Endothelial cell of umbilical vein (primary cell): ENCODE results near the gene MCC. TPM values are rescaled to one million over a fixed set of nuclear protein-coding genes. Genes with fewer than 3 reads are reported as not detected.

ENCODE experiments used
- BruUV-seq: library from RNA; stranded (reverse); fragments of 400-500 nt; replicated peaks from 2 replicates; lab custom pipeline; 2021; lab: Mats Ljungman, UMichigan
- CTCF ChIA-PET: fragments of 300-600, 350-600 bp; sonication (Branson Sonifier 250); formaldehyde crosslinking; loops from one replicate; lab custom pipeline; 2021; ENCODE audit warnings: antibody characterized with exemption, inconsistent platforms; lab: Charles Lee
- POLR2A ChIA-PET: fragments of 300-600, 350-600 bp; sonication (Branson Sonifier 250); formaldehyde crosslinking; loops from one replicate; lab custom pipeline; 2021; ENCODE audit warnings: antibody characterized with exemption, inconsistent platforms; lab: Charles Lee
- DNase-seq: peaks from one replicate; pipeline ENCODE4 v3.0.0-alpha.2; 2011; ENCODE audit warnings: low read depth, low spot score
- FAIRE-seq: peaks from 2 replicates; lab custom pipeline; 2011; peaks lifted over from hg19 to GRCh38; lab: Jason Lieb, UNC
- H2AFZ ChIP-seq: 2 replicates; pipeline ENCODE4 v1.6.0; 2012; ENCODE audit warnings: low read depth, low read length, control low read depth, inconsistent platforms
- H3K27ac ChIP-seq: 2 replicates; pipeline ENCODE4 v1.5.1; 2011; ENCODE audit warnings: low read depth, mild to moderate bottlenecking, control low read depth, low read length, moderate library complexity; ENCODE audit not compliant: insufficient read depth
- H3K27me3 ChIP-seq, 2 experiments: 2 replicates each; pipeline versions ENCODE4 v1.6.0 to v1.6.1; 2011; ENCODE audit warnings: low read length in 2 of 2, mixed read lengths in 1 of 2; ENCODE audit not compliant: control insufficient read depth in 2 of 2, insufficient read depth in 2 of 2
- H3K36me3 ChIP-seq, 2 experiments: 2 replicates in 1 of 2; 3 replicates in 1 of 2; pipeline ENCODE4 v1.5.1; 2011; ENCODE audit warnings: low read length in 2 of 2, mild to moderate bottlenecking in 1 of 2, moderate library complexity in 1 of 2; ENCODE audit not compliant: control insufficient read depth in 2 of 2, insufficient read depth in 2 of 2; ENCODE audit errors: extremely low read depth in 1 of 2
- H3K4me1 ChIP-seq: 3 replicates; pipeline ENCODE4 v1.5.1; 2011; ENCODE audit warnings: mild to moderate bottlenecking, low read length; ENCODE audit not compliant: control insufficient read depth, insufficient read depth; ENCODE audit errors: extremely low read depth
- H3K4me2 ChIP-seq: 2 replicates; pipeline ENCODE4 v1.6.1; 2011; ENCODE audit warnings: low read length, control low read depth, mixed read lengths; ENCODE audit not compliant: insufficient read depth
- H3K4me3 ChIP-seq, 3 experiments: fragments of 200-600 bp in 1 of 3; sonication (generic), shearing (Covaris generic) in 1 of 3; replicated peaks in 1 of 3; 2 replicates each; pipeline ENCODE4 v1.5.1; 2011 to 2016; ENCODE audit warnings: control low read depth in 3 of 3, low read length in 3 of 3, mild to moderate bottlenecking in 2 of 3, inconsistent platforms in 1 of 3, low read depth in 1 of 3, moderate library complexity in 1 of 3; ENCODE audit not compliant: insufficient read depth in 1 of 3
- H3K79me2 ChIP-seq: 2 replicates; pipeline ENCODE4 v1.6.0; 2012; ENCODE audit warnings: low read length, inconsistent platforms; ENCODE audit not compliant: control insufficient read depth, insufficient read depth
- H3K9ac ChIP-seq: replicated peaks from 2 replicates; pipeline ENCODE3; 2011; ENCODE audit warnings: low read length, control low read depth; ENCODE audit not compliant: insufficient read depth; ENCODE audit errors: extremely low read depth
- H3K9me1 ChIP-seq: replicated peaks from 3 replicates; pipeline ENCODE4 v1.6.0; 2011; ENCODE audit warnings: mild to moderate bottlenecking, low read length; ENCODE audit not compliant: control insufficient read depth, insufficient read depth; ENCODE audit errors: extremely low read depth
- H3K9me3 ChIP-seq: replicated peaks from 2 replicates; pipeline ENCODE4 v1.5.1; 2012; ENCODE audit warnings: low read length, inconsistent platforms; ENCODE audit not compliant: control insufficient read depth, insufficient read depth
- H4K20me1 ChIP-seq: replicated peaks from 2 replicates; pipeline ENCODE3; 2011; ENCODE audit warnings: mild to moderate bottlenecking, low read length; ENCODE audit not compliant: control insufficient read depth, insufficient read depth; ENCODE audit errors: extremely low read depth
- EZH2 ChIP-seq: IDR thresholded peaks from 2 replicates; pipeline ENCODE4 v1.6.1; 2012; ENCODE audit warnings: borderline replicate concordance, low read depth, mild to moderate bottlenecking, moderate library complexity, low read length, inconsistent platforms; ENCODE audit not compliant: severe bottlenecking
- FOS ChIP-seq: IDR thresholded peaks from 2 replicates; pipeline ENCODE4 v1.6.1; 2011; ENCODE audit warnings: mild to moderate bottlenecking, low read length, moderate library complexity, borderline replicate concordance; ENCODE audit not compliant: insufficient read depth
- GATA2 ChIP-seq: IDR thresholded peaks from 2 replicates; pipeline ENCODE4 v1.7.0; 2011; ENCODE audit warnings: low read depth, mild to moderate bottlenecking, moderate library complexity, mixed read lengths, low read length; ENCODE audit not compliant: insufficient read length, insufficient read depth
- JUN ChIP-seq: IDR thresholded peaks from 2 replicates; pipeline ENCODE4 v1.6.1; 2011; ENCODE audit warnings: borderline replicate concordance, low read depth; ENCODE audit not compliant: insufficient read length, insufficient read depth
- MAX ChIP-seq: IDR thresholded peaks from 2 replicates; pipeline ENCODE4 v1.6.1; 2011; ENCODE audit not compliant: insufficient read depth, insufficient read length
- MYC ChIP-seq: IDR thresholded peaks from one replicate; pipeline ENCODE4 v1.6.1; 2011; ENCODE audit warnings: mild to moderate bottlenecking, low read depth, low read length
- POLR2AphosphoS5 ChIP-seq: IDR thresholded peaks from 2 replicates; pipeline ENCODE4 v1.6.1; 2012; ENCODE audit warnings: low read depth, mild to moderate bottlenecking, control low read depth, low read length, moderate library complexity; ENCODE audit not compliant: insufficient read depth
- dilution Hi-C: fragments of 300-500 bp; cut with MboI; formaldehyde crosslinking; loops from one replicate; pipeline ENCODE4 v1.15.0; 2019; ENCODE audit warnings: low sequenced_read_pairs; ENCODE audit not compliant: extremely low pct_ligation_motif_present
- intact Hi-C: fragments of 100-400 bp; cut with micrococcal nuclease; formaldehyde crosslinking; loops from one replicate; pipeline ENCODE4 v1.10.0; 2022
- polyA plus RNA-seq, 4 experiments: library from polyadenylated mRNA; depleted of rRNA in 3 of 4; stranded (reverse) in 3 of 4; unstranded in 1 of 4; fragments of >200 nt; gene quantifications; 2 replicates each; pipeline versions ENCODE4 v1.2.1 to v1.2.3, GENCODE V29; 2011 to 2012; ENCODE audit warnings: missing spikeins in 1 of 4
- total RNA-seq: library from RNA; stranded (reverse); gene quantifications from 2 replicates; pipeline ENCODE4 v1.2.3, GENCODE V29; 2021
- TF ChIP-seq, protein P1 (sequence below), 2 donors: IDR thresholded peaks; 1 replicate in 1 of 2; 2 replicates in 1 of 2; pipeline ENCODE4 v1.5.1; 2011; ENCODE audit warnings: low read length in 2 of 2, mild to moderate bottlenecking in 2 of 2, moderate library complexity in 2 of 2, control low read depth in 1 of 2, inconsistent platforms in 1 of 2, low read depth in 1 of 2; ENCODE audit not compliant: insufficient read depth in 1 of 2; ENCODE audit errors: extremely low read depth in 1 of 2

The MCC gene
- total and polyA plus RNA-seq, 2 donors (not counting 3 experiments of a cell fraction or from before 2014, with no cell fraction given), result 6.9 to 27.5 TPM

- no TSS peak for BruUV-seq
Measured at GRCh38 chr5:113493446-113493845, 5.2 kb upstream of the MCC start.

More at GRCh38 chr5:113493446-113493845, 5.2 kb upstream of the MCC start:
- Histone ChIP-seq H3K9me1 (no peaks in the 10 kb centered on the region), H3K36me3 (no peaks in the 10 kb centered on the region), H3K4me1 (peaks cover 20% of the 10 kb centered on the region), H3K4me3 (no peak overlapping the region), H2AFZ (no peak overlapping the region), H3K9ac (no peak overlapping the region), H3K9me3 (peaks cover 5% of the 10 kb centered on the region), H3K4me2 (no peak overlapping the region), H3K27me3 (peaks cover 3 to 6% of the 10 kb centered on the region in 2 experiments), H4K20me1 (no peaks in the 10 kb centered on the region), H3K27ac (no peak overlapping the region), H3K79me2 (no peaks in the 10 kb centered on the region)
- DNase-seq (no peak), FAIRE-seq (no peak)
- TF ChIP-seq, protein P1, sequence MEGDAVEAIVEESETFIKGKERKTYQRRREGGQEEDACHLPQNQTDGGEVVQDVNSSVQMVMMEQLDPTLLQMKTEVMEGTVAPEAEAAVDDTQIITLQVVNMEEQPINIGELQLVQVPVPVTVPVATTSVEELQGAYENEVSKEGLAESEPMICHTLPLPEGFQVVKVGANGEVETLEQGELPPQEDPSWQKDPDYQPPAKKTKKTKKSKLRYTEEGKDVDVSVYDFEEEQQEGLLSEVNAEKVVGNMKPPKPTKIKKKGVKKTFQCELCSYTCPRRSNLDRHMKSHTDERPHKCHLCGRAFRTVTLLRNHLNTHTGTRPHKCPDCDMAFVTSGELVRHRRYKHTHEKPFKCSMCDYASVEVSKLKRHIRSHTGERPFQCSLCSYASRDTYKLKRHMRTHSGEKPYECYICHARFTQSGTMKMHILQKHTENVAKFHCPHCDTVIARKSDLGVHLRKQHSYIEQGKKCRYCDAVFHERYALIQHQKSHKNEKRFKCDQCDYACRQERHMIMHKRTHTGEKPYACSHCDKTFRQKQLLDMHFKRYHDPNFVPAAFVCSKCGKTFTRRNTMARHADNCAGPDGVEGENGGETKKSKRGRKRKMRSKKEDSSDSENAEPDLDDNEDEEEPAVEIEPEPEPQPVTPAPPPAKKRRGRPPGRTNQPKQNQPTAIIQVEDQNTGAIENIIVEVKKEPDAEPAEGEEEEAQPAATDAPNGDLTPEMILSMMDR (IDR thresholded peaks at IDR 0.05; ENCODE audit: extremely low read depth in 1 of 2, insufficient read depth in 1 of 2, low read depth in 1 of 2, low read length in 2 of 2), result no peak
- TF ChIP-seq MAX (no peak), MYC (no peak), JUN (no peak), GATA2 (no peak), POLR2AphosphoS5 (no peak), EZH2 (no peak), FOS (no peak)
- dilution Hi-C loops, result no loop called here
- ChIA-PET CTCF (interaction anchor here (0.9 kb wide), 1 partner anchor 17 kb away, joined by 5 read pairs; no protein-coding TSS in a partner anchor), POLR2A (no interaction called here)
- intact Hi-C loops, result no loop called here
